ENCODE results near the gene RYR3.

The RYR3 gene

GRCh38 chr15:33377204-33377603, 66.4 kb downstream of the RYR3 start:
- Histone ChIP-seq H3K27ac (ENCODE audit: low read length) (no peak overlapping the region), H4K20me1 (ENCODE audit: insufficient read depth, low read length) (no peaks in the 10 kb centered on the region), H3F3A (ENCODE audit: insufficient read depth, low read length) (no peaks in the 10 kb centered on the region), H3K9me2 (replicated peaks; ENCODE audit: insufficient read depth, low read length) (no peaks in the 10 kb centered on the region), H3K9ac (ENCODE audit: low read length) (no peak overlapping the region), H3K4me3 (ENCODE audit: low read length) (no peak overlapping the region), H3K79me2 (ENCODE audit: low read length) (no peaks in the 10 kb centered on the region), H3K9me3 (replicated peaks; ENCODE audit: insufficient read depth, low read length) (no peaks in the 10 kb centered on the region), H3K4me2 (ENCODE audit: low read depth, low read length) (no peak overlapping the region), H3K27me3 (replicated peaks; ENCODE audit: insufficient read depth, low read length) (no peaks in the 10 kb centered on the region), H3K4me1 (ENCODE audit: low read length) (no peaks in the 10 kb centered on the region), H2AFZ (ENCODE audit: low read length) (no peak overlapping the region), H3K36me3 (replicated peaks; ENCODE audit: insufficient read depth, low read length) (no peaks in the 10 kb centered on the region)
- DNase-seq: no peak
- TF ChIP-seq CTCF (IDR thresholded peaks at IDR 0.05; ENCODE audit: low read length) (no peak), EZH2phosphoT487 (IDR thresholded peaks at IDR 0.05; ENCODE audit: low read length) (no peak), EZH2 (optimal IDR thresholded peaks at IDR 0.05; ENCODE audit: low read depth, low read length) (no peak)

- no peak for DNase-seq
- H3K9me2 ChIP-seq (replicated peaks; ENCODE audit: insufficient read depth, low read length): no peaks in the 10 kb centered on the region
- no peak overlapping the region for H2AFZ ChIP-seq (ENCODE audit: low read length)
- no peaks in the 10 kb centered on the region for H3F3A ChIP-seq (ENCODE audit: insufficient read depth, low read length)
- H3K27ac ChIP-seq (ENCODE audit: low read length): no peak overlapping the region
- no peaks in the 10 kb centered on the region for H3K27me3 ChIP-seq (replicated peaks; ENCODE audit: insufficient read depth, low read length)
- H3K4me2 ChIP-seq (ENCODE audit: low read depth, low read length): no peak overlapping the region
- no peaks in the 10 kb centered on the region for H3K36me3 ChIP-seq (replicated peaks; ENCODE audit: insufficient read depth, low read length)
- no peak overlapping the region for H3K9ac ChIP-seq (ENCODE audit: low read length)
- H4K20me1 ChIP-seq (ENCODE audit: insufficient read depth, low read length): no peaks in the 10 kb centered on the region
- no peak for TF ChIP-seq CTCF (IDR thresholded peaks at IDR 0.05; ENCODE audit: low read length)
- TF ChIP-seq EZH2phosphoT487 (IDR thresholded peaks at IDR 0.05; ENCODE audit: low read length): no peak
- TF ChIP-seq EZH2 (optimal IDR thresholded peaks at IDR 0.05; ENCODE audit: low read depth, low read length): no peak
- no peaks in the 10 kb centered on the region for H3K9me3 ChIP-seq (replicated peaks; ENCODE audit: insufficient read depth, low read length)
- no peak overlapping the region for H3K4me3 ChIP-seq (ENCODE audit: low read length)
- H3K79me2 ChIP-seq (ENCODE audit: low read length): no peaks in the 10 kb centered on the region
- H3K4me1 ChIP-seq (ENCODE audit: low read length): no peaks in the 10 kb centered on the region
These were observed 68.2 kb downstream of the RYR3 start for GRCh38 chr15:33378866-33379480.

GRCh38 chr15:33380406-33380805, 69.6 kb downstream of the RYR3 start:
- Histone ChIP-seq H3F3A (ENCODE audit: insufficient read depth, low read length) (no peaks in the 10 kb centered on the region), H3K4me1 (ENCODE audit: low read length) (no peaks in the 10 kb centered on the region), H3K36me3 (replicated peaks; ENCODE audit: insufficient read depth, low read length) (no peaks in the 10 kb centered on the region), H3K4me2 (ENCODE audit: low read depth, low read length) (no peak overlapping the region), H4K20me1 (ENCODE audit: insufficient read depth, low read length) (no peaks in the 10 kb centered on the region), H3K9me2 (replicated peaks; ENCODE audit: insufficient read depth, low read length) (no peaks in the 10 kb centered on the region), H3K27me3 (replicated peaks; ENCODE audit: insufficient read depth, low read length) (no peaks in the 10 kb centered on the region), H2AFZ (ENCODE audit: low read length) (no peak overlapping the region), H3K27ac (ENCODE audit: low read length) (no peak overlapping the region), H3K9ac (ENCODE audit: low read length) (no peak overlapping the region), H3K9me3 (replicated peaks; ENCODE audit: insufficient read depth, low read length) (no peaks in the 10 kb centered on the region), H3K79me2 (ENCODE audit: low read length) (no peaks in the 10 kb centered on the region), H3K4me3 (ENCODE audit: low read length) (no peak overlapping the region)
- TF ChIP-seq EZH2 (optimal IDR thresholded peaks at IDR 0.05; ENCODE audit: low read depth, low read length) (no peak), CTCF (IDR thresholded peaks at IDR 0.05; ENCODE audit: low read length) (no peak), EZH2phosphoT487 (IDR thresholded peaks at IDR 0.05; ENCODE audit: low read length) (no peak)
- DNase-seq: no peak
